Liver (tissue), 9 donors: ENCODE data around the gene COL26A1. TPM values are rescaled to one million over a fixed set of nuclear protein-coding genes. Genes with fewer than 3 reads are reported as not detected.

Source experiments
- DNase-seq: peaks from one replicate; pipeline ENCODE4 v3.0.0-alpha.2; 2017; ENCODE audit warnings: low spot score
- H3K27ac ChIP-seq, 2 donors: one replicate each; pipeline ENCODE4 v1.7.0; 2013; ENCODE audit warnings: inconsistent platforms in 2 of 2, low read length in 2 of 2, control low read depth in 1 of 2, low read depth in 1 of 2, mild to moderate bottlenecking in 1 of 2
- H3K27me3 ChIP-seq, 4 donors: one replicate each; pipeline versions ENCODE4 v1.6.1 to v1.7.0; 2013; ENCODE audit warnings: low read length in 3 of 4, inconsistent platforms in 1 of 4, mild to moderate bottlenecking in 1 of 4, moderate library complexity in 1 of 4; ENCODE audit not compliant: control insufficient read depth in 4 of 4, insufficient read depth in 4 of 4
- H3K36me3 ChIP-seq, 4 donors: one replicate each; pipeline versions ENCODE4 v1.6.1 to v1.7.0; 2013; ENCODE audit warnings: low read length in 3 of 4, mild to moderate bottlenecking in 3 of 4, low read depth in 1 of 4, moderate library complexity in 1 of 4; ENCODE audit not compliant: control insufficient read depth in 4 of 4, insufficient read depth in 3 of 4
- H3K4me1 ChIP-seq, 4 donors: one replicate each; pipeline versions ENCODE4 v1.6.1 to v1.7.0; 2013; ENCODE audit warnings: low read length in 3 of 4, mild to moderate bottlenecking in 3 of 4, moderate library complexity in 1 of 4; ENCODE audit not compliant: control insufficient read depth in 4 of 4, insufficient read depth in 4 of 4
- H3K4me3 ChIP-seq, 3 donors: one replicate each; pipeline versions ENCODE4 v1.6.1 to v1.7.0; 2013; ENCODE audit warnings: low read length in 3 of 3, control low read depth in 1 of 3, low read depth in 1 of 3, mild to moderate bottlenecking in 1 of 3
- H3K9ac ChIP-seq, 2 donors: one replicate each; pipeline ENCODE4 v1.7.0; 2013; ENCODE audit warnings: low read length in 2 of 2, mild to moderate bottlenecking in 2 of 2, moderate library complexity in 2 of 2, control low read depth in 1 of 2, low read depth in 1 of 2
- H3K9me3 ChIP-seq, 4 donors: one replicate each; pipeline versions ENCODE4 v1.6.1 to v1.7.0; 2013; ENCODE audit warnings: low read length in 3 of 4; ENCODE audit not compliant: control insufficient read depth in 4 of 4
- ATF3 ChIP-seq: IDR thresholded peaks from 2 replicates; pipeline ENCODE4 v1.6.1; 2016; ENCODE audit warnings: antibody characterized with exemption
- CTCF ChIP-seq: fragments of 150-350 bp; IDR thresholded peaks from 2 replicates; pipeline ENCODE4 v1.5.1; 2017; ENCODE audit warnings: improper control_type of control experiment, low read depth, low read length; ENCODE audit not compliant: missing input control
- FOXA1 ChIP-seq: IDR thresholded peaks from 2 replicates; pipeline ENCODE4 v1.6.1; 2016; ENCODE audit warnings: antibody characterized with exemption
- FOXA2 ChIP-seq: IDR thresholded peaks from 2 replicates; pipeline ENCODE4 v1.6.1; 2016; ENCODE audit warnings: antibody characterized with exemption
- HNF4A ChIP-seq, 2 donors: conservative IDR thresholded peaks; 2 replicates each; pipeline ENCODE4 v1.6.1; 2016; ENCODE audit warnings: antibody characterized with exemption in 2 of 2, mild to moderate bottlenecking in 2 of 2
- JUND ChIP-seq, 2 donors: IDR thresholded peaks; 2 replicates each; pipeline ENCODE4 v1.6.1; 2016; ENCODE audit warnings: antibody characterized with exemption in 2 of 2
- NR2F2 ChIP-seq: IDR thresholded peaks from 2 replicates; pipeline ENCODE4 v1.6.1; 2016; ENCODE audit warnings: antibody characterized with exemption
- RAD21 ChIP-seq, 2 donors: IDR thresholded peaks; 2 replicates each; pipeline ENCODE4 v1.6.1; 2016; ENCODE audit warnings: antibody characterized with exemption in 2 of 2, mild to moderate bottlenecking in 2 of 2
- RXRA ChIP-seq, 2 donors: IDR thresholded peaks; 2 replicates each; pipeline ENCODE4 v1.6.1; 2017 to 2018; ENCODE audit warnings: antibody characterized with exemption in 2 of 2, mild to moderate bottlenecking in 1 of 2
- WGBS: extraction: QIAGEN DNeasy Blood & Tissue Kit; methylation state at CpG from one replicate; pipeline ENCODE4 v1.1.7; 2013; 5-methylcytosine and 5-hydroxymethylcytosine counted together
- polyA plus RNA-seq, 2 donors: library from polyadenylated mRNA; stranded (reverse) in 1 of 2; unstranded in 1 of 2; fragments of 200-250 nt in 1 of 2; fragments of >200 nt in 1 of 2; fragmentation: Nextera tagmentation in 1 of 2; extraction: Ambion mirVana in 1 of 2; gene quantifications; one replicate each; pipeline versions ENCODE4 v1.2.1 to v1.2.3, GENCODE V29; 2013 to 2015
- total RNA-seq, 2 donors: library from RNA; depleted of rRNA; stranded (reverse); fragments of >200 nt; gene quantifications; one replicate each; pipeline ENCODE4 v1.2.3, GENCODE V29; 2014
- TF ChIP-seq, protein P1 (sequence below): IDR thresholded peaks from 2 replicates; pipeline ENCODE4 v1.6.1; 2016; ENCODE audit warnings: antibody characterized with exemption
- TF ChIP-seq, protein P2 (sequence below): IDR thresholded peaks from 2 replicates; pipeline ENCODE4 v1.6.1; 2016; ENCODE audit warnings: antibody characterized with exemption, mild to moderate bottlenecking
- TF ChIP-seq, protein P3 (sequence below): IDR thresholded peaks from 2 replicates; pipeline ENCODE4 v1.6.1; 2016; ENCODE audit warnings: antibody characterized with exemption
- donor health status: healthy.
- donor health status: healthy.
- donor health status: healthy.
- donor health status: healthy.
- donor health status: healthy.

COL26A1 gene
- total and polyA plus RNA-seq, 4 donors = 0.76 to 1.8 (median 0.96) TPM

GRCh38 chr7:101486433-101487104 lies 123.9 kb downstream of the COL26A1 start:
- H3K4me3 ChIP-seq = no peak overlapping the region
- DNase-seq = no peak
- H3K27me3 ChIP-seq = no peaks in the 10 kb centered on the region
- H3K9me3 ChIP-seq = no peaks in the 10 kb centered on the region
- no peaks in the 10 kb centered on the region for H3K36me3 ChIP-seq
- no peak overlapping the region for H3K9ac ChIP-seq
- peak; percentile 11 for TF ChIP-seq NR2F2
- TF ChIP-seq, protein P1, sequence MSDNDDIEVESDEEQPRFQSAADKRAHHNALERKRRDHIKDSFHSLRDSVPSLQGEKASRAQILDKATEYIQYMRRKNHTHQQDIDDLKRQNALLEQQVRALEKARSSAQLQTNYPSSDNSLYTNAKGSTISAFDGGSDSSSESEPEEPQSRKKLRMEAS = no peak
- 76% methylated on average over 25 of the region's 25 CpGs for WGBS
- peaks cover 0 to 5% (median 0%) of the 10 kb centered on the region in 4 donors for H3K4me1 ChIP-seq
- no peak overlapping the region for H3K27ac ChIP-seq

GRCh38 chr7:101487105-101487458 lies 124.4 kb downstream of the COL26A1 start:
- TF ChIP-seq HNF4A (conservative IDR thresholded peaks at IDR 0.05) = peak in 1 of 2 donors; percentile 5
- TF ChIP-seq, protein P1 = no peak
- H3K9me3 ChIP-seq = no peaks in the 10 kb centered on the region
- no peak overlapping the region for H3K9ac ChIP-seq
- H3K27ac ChIP-seq = no peak overlapping the region
- H3K27me3 ChIP-seq = no peaks in the 10 kb centered on the region
- H3K4me3 ChIP-seq = no peak overlapping the region
- no peaks in the 10 kb centered on the region for H3K36me3 ChIP-seq
- WGBS = 70% methylated on average over 4 of the region's 4 CpGs
- peaks cover 0 to 5% (median 0%) of the 10 kb centered on the region in 4 donors for H3K4me1 ChIP-seq
- no peak for DNase-seq

DNA sequence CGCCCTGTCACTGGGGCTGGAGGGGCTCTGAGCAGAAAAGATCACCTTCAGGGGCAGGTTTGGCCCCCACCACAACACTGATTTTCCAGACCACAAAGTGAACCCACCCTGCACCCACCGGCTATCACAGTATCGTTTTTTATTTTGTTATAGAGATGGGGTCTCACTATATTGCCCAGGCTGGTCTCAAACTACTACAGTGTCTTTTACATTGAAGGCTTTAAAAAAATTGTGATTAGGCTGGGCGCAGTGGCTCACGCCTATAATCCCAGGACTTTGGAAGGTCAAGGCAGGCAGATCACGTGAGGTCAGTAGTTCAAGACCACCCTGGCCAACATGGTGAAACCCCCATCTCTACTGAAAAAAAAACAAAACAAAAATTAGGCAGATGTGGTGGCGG lies 125.1 kb downstream of the COL26A1 start:
- H3K9ac ChIP-seq = no peak overlapping the region
- H3K4me1 ChIP-seq = peaks cover 0 to 5% (median 0%) of the 10 kb centered on the region in 4 donors
- H3K27me3 ChIP-seq = no peaks in the 10 kb centered on the region
- WGBS = 90% methylated on average over 7 of the region's 7 CpGs
- no peak for DNase-seq
- H3K4me3 ChIP-seq = no peak overlapping the region
- no peak overlapping the region for H3K27ac ChIP-seq
- H3K9me3 ChIP-seq = no peaks in the 10 kb centered on the region
- TF ChIP-seq NR2F2 = no peak
- TF ChIP-seq FOXA1 = no peak
- no peak for TF ChIP-seq FOXA2
- TF ChIP-seq RXRA (IDR thresholded peaks at IDR 0.05) = no peak
- TF ChIP-seq, protein P1 = no peak
- TF ChIP-seq, protein P2, sequence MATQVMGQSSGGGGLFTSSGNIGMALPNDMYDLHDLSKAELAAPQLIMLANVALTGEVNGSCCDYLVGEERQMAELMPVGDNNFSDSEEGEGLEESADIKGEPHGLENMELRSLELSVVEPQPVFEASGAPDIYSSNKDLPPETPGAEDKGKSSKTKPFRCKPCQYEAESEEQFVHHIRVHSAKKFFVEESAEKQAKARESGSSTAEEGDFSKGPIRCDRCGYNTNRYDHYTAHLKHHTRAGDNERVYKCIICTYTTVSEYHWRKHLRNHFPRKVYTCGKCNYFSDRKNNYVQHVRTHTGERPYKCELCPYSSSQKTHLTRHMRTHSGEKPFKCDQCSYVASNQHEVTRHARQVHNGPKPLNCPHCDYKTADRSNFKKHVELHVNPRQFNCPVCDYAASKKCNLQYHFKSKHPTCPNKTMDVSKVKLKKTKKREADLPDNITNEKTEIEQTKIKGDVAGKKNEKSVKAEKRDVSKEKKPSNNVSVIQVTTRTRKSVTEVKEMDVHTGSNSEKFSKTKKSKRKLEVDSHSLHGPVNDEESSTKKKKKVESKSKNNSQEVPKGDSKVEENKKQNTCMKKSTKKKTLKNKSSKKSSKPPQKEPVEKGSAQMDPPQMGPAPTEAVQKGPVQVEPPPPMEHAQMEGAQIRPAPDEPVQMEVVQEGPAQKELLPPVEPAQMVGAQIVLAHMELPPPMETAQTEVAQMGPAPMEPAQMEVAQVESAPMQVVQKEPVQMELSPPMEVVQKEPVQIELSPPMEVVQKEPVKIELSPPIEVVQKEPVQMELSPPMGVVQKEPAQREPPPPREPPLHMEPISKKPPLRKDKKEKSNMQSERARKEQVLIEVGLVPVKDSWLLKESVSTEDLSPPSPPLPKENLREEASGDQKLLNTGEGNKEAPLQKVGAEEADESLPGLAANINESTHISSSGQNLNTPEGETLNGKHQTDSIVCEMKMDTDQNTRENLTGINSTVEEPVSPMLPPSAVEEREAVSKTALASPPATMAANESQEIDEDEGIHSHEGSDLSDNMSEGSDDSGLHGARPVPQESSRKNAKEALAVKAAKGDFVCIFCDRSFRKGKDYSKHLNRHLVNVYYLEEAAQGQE = no peak
- TF ChIP-seq RAD21 (IDR thresholded peaks at IDR 0.05) = no peak
- no peak for TF ChIP-seq CTCF
- TF ChIP-seq JUND (IDR thresholded peaks at IDR 0.05) = no peak
- TF ChIP-seq, protein P3, sequence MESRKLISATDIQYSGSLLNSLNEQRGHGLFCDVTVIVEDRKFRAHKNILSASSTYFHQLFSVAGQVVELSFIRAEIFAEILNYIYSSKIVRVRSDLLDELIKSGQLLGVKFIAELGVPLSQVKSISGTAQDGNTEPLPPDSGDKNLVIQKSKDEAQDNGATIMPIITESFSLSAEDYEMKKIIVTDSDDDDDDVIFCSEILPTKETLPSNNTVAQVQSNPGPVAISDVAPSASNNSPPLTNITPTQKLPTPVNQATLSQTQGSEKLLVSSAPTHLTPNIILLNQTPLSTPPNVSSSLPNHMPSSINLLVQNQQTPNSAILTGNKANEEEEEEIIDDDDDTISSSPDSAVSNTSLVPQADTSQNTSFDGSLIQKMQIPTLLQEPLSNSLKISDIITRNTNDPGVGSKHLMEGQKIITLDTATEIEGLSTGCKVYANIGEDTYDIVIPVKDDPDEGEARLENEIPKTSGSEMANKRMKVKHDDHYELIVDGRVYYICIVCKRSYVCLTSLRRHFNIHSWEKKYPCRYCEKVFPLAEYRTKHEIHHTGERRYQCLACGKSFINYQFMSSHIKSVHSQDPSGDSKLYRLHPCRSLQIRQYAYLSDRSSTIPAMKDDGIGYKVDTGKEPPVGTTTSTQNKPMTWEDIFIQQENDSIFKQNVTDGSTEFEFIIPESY = no peak
- TF ChIP-seq ATF3 = no peak
- no peaks in the 10 kb centered on the region for H3K36me3 ChIP-seq
